HG03108 (cell line): ENCODE results near the gene NHSL2.
"Not testable (repeated sequence)": the region's sequence is repeated elsewhere in the genome, so short reads cannot be mapped to it uniquely, and the experiment has no call there.

ENCODE experiments used
- ATAC-seq: cut with Tn5 transposase; IDR thresholded peaks from one replicate; pipeline ENCODE4 v1.9.1; 2021; ENCODE audit warnings: moderate library complexity; ENCODE audit not compliant: unreplicated experiment

NHSL2 gene

DNA sequence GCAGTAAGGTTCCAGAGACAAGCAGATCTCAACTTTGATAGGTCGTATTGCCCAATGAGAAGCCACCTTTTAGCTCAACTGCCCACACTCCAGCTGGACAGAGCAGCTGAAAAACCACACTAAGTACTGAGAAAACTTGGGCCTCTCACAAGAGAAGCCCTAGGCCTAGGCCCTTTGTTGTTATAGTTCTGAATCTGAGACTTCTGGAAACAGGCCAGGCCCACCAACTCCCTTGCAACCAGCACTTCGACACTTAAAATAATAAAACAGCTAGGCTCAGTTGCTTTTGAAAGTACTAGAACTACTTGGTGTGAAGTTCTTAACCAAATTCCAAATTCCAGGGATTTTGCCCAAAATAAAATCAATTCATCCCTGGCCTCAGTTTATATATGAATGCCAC is 234.5 kb downstream of the NHSL2 start:
- no peak for ATAC-seq

DNA sequence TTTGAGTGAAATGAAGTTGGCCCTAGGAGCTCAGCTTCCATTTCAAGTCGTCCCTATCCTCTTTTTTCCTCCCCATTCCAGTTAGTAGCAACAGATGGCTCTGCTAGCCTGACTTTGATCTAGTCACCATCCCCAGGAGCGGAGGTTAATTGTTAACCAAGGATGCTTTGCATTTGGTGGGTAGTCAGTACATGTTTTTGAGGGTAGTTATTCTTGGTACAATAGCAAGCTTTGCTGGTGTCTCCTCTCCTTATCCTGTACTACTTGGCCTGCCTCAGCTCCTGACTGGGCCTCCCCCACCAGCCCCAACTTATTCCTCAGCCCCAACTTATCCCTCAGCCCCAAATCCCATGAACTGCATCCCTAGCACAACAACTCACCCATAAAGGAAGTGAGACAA is 235.9 kb downstream of the NHSL2 start:
- ATAC-seq, result no peak

DNA sequence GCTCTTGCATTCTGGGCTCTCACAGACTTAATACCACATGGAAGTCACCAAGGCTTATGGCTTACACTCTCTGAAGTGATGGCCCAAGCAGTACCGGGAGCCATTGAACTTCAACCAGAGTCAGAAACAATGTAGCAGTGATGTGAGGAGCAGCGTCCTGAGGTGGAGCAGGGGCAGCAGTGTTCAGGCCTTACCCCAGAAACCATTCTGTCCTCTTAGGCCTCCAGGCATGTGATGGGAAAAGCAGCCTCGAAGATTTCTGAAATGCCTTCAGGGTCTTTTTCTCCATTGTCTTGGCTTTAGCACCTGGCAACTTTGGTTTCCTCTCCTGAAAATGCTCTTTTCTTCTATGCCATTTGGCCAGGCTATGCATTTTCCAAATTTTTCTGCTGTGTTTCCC is 248.1 kb downstream of the NHSL2 start:
- no peak for ATAC-seq

DNA sequence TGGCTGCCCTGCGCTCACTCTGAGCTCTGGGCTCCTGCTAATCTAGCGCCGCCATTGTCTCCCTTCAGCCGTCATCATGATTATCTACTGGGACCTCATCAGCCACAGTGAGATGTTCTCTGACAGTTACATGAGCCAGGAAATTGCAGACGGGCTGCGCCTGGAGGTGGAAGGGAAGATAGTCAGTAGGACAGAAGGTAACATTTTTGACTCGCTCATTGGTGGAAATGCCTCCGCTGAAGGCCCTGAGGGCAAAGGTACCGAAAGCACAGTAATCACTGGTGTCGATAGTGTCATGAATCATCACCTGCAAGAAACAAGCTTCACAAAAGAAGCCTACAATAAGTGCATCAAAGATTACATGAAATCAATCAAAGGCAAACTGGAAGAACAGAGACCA is 249.1 kb downstream of the NHSL2 start:
- no peak for ATAC-seq

DNA sequence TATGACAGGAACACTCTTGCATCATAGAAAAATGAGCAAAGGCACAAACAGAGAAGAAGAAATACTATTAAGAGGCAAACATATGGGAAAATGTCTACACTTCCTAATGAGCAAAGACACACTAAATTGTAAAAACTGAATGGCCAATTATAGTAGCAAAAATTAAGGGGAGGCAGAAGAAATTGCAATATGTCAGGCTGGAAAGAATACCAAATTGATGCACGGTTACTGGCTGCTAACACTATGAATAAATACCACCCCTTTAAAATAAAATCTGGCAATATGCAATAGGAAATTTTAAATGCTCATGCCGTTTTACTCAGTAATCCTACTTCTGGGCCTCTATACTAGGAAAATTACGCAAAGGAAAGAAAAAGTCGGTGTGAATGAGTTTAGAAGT is 254.9 kb downstream of the NHSL2 start:
- no peak for ATAC-seq

DNA sequence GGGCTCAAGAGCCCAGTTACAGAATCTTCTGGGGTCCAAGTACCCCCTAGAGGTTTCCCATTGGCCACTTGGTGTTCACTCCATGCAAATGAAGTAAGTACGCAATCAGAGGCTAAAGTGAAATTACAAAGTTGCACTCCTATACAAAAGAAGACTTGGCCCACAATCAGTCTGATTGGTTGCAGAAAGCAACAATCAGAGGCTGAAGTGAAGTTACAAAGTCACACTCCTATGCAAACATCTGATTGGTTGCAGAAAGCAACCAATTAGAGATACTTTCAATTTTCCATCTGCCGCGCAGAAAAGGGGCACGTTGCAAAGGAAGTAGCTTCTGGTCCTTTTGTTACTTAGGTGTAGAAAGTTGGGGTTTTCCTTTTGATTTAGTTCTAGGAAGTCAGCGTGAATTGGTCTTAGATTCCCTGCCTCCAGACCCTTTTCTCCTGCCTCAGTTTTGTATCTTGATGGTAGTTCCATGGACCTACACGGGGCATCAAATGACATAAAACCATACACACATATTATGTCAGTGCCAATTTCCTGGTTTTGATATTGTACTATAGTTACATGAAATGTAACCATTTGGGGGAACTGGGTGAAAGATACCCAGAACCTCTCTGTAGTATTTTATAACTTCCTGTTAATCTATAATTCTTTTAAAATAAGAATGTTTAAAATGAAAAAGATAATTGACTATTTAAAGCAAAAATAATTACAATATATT is 258.5 kb downstream of the NHSL2 start:
- ATAC-seq, result no peak

DNA sequence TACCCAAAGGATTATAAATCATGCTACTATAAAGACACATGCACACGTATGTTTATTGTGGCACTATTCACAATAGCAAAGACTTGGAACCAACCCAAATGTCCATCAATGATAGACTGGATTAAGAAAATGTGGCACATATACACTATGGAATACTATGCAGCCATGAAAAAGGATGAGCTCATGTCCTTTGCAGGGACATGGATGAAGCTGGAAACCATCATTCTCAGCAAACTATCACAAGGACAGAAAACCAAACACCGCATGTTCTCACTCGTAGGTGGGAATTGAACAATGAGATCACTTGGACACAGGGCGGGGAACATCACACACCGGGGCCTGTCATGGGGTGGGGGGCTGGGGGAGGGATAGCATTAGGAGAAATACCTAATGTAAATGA is 265.6 kb downstream of the NHSL2 start:
- ATAC-seq, result not testable (repeated sequence)

DNA sequence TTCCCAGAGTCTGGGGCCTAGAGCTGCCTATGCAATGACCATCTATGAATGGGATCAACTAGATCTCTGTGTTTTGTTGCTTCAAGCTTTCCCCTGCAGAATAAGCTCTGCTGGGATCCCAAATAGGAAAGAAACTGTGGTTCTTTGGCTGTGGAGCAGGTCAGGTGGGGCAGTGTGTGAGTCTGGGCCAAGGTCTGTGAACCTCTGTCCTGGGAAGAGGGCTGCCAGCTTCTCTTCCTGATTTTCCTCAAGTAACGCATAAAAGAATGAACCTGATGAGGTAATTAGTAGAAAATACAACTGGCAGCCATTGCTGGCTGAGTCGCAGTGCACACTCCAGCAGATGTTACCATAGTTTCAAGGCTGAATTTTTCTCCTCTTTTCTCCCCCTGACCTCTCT is 266.3 kb downstream of the NHSL2 start:
- no peak for ATAC-seq

DNA sequence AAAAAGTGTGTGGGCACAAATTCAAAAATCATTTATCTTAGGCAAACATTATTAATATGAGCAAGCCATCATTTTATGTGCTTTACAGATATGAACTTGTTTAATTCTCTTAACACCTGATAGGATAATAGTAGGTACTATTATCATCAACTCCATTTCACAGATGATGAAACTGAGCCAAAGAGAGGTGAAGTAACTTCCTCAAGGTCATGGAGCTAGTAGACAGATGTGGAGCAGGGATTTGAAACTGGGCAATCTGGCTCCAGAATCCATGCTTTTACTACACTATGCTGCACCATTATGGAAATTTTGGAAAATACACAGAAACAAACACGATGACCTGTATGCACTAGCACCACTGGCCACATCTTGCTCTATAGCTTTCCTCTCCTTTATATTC is 269.9 kb downstream of the NHSL2 start:
- no peak for ATAC-seq

DNA sequence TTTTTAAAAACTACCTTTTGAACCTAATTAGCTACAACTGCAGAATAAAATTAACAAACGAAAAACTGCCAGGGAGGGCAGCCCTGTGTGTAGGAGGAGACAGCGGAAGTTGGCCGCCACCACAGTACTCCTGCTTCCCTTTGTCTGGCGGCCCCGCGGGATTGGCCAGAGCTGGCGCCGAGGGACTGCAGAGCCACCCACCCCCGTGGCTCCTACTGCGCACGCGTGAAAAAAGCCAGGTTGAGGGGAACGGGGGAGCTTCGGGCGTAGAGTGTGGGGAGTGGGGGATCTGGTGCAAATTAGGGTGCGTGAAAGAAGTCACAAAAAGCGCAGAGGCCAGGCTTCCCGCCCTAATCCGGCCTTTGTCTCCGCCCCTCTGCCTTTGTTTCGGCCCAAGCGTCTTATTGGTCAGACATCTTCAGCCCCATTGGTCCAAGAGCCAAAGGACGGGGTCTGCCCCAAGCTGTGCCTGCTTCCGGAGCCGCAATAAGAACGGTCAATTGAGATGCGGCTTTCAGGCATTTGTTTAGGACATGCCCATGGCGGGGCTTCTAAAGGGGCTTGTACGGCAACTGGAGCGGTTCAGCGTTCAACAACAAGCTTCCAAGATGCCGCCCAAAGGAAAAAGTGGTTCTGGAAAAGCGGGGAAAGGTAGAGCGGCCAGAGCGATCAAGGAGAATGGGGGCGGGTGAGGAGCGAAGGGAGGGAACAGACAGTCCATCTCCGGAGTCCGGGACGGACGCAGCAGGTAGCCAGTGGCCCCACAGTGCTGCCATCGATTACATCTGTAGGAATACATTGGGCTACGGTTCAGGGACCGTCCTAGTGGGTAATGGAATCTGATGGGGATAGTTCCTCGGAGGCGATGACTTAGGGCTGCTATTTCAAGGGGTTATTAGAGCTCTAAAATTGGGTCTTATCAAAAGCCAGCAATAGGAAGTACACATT is 270.8 kb downstream of the NHSL2 start, which contains the start of gene PIN4:
PIN4 (plus strand) TSS at position 580 of the 948 bp plus-strand sequence; CDS start at position 609, 29 bp downstream.
- peak; percentile 91 for ATAC-seq

DNA sequence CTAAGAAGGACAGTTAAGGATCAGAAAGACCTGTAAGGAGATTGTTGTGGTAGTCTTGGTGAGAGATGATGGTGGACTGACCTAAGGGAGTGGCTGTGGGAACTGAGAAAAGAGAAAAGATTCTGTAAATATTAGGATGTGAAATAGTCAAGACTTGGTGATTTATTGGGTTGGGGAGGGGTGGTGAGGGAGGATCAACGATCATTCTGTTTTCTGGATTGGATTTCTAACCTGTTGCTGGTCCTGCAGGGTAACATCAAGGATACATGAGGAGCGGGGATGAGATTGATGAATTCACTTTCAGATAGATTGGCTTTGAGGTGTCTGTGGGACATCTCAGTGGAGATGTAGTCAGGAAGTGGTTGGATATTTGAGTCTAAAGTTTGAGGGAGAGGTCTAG is 272.3 kb downstream of the NHSL2 start:
- ATAC-seq, result no peak

DNA sequence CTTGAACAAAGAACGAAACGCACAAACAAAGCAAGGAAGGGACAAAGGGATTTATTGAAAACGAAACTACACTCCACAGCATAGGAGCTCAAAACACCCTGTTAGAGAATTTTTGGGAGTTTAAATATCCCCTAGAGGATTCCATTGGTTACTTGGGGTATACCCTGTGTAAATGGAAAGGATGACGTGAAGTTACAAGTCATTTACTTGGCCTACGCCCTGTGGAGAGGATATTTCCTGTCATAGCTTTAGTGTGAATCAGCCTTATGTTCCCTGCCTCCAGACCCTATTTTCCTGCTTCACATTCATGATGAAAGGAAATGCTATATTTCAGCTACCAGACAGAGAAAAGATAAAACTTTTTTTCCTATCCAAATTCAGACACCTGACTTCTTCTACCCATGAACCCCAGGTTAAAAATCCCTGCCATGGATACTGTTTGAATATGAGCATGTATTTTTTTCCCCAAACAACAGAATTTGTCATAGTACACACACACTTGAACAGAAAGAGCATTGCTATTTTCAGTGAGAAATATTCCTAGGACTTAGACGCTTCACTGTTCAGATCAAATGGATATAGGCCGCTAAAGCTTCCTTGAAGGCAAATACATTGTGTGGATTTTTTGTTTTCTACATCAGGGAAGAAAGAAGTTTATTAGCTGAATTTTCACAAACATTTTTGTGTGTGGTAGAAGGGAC is 291.3 kb downstream of the NHSL2 start:
- no peak for ATAC-seq
